ENCODE results near the gene GABBR1.

GABBR1 gene

DNA sequence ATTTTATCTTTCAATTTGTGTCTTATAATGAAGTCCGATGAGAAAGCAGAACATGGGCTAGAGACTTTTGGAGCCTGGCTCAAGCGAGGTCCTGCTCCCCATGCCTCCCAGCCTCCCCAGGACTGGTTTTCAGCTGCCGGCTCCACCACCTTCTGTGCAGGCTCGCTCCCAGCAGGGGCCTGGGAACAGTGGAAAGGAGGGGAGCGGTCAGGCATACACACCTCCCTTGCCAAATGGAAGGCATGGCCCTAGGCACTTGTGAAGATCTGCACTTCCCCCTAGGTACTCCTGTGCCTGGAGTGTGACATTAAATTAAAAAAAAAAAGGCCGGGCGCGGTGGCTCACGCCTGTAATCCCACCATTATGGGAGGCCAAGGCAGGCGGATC lies 19.2 kb upstream of the GABBR1 start:
- DNase-seq = no peak

DNA sequence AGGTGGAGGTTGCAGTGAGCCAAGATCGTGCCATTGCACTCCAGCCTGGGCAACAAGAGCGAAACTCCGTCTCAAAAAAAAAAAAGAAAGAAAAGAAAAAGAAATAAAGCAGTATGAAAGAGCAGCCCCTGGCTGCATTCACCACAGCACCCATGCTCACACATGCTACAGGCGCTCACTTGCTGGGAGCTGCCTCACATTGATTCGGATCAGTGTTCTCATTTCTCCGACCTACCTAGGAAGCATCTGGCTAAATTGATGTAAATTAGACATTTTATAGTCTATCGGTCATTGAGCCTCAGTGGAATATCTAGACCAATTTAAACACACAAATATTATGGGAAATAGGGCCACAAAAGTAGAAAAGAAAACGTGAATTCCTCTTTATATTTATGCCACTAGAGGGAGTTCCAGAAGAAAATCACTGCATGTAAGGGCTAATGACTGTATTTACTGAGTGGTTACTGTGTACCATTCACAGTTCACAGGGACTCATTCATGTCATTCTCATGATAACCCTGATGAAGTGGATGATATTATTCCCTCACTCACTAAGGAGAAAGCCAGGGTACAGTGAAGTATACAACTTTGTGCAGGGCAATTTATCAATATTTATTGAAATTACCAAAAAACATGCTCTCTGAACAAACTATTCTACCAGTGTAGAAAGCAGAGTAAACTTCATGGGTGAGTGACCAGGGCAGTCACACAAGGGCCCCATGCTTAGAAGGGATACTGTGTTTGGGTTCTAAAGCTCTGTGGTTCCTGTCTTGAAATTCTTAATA lies 18.6 kb upstream of the GABBR1 start:
- peak; percentile 37 for DNase-seq

DNA sequence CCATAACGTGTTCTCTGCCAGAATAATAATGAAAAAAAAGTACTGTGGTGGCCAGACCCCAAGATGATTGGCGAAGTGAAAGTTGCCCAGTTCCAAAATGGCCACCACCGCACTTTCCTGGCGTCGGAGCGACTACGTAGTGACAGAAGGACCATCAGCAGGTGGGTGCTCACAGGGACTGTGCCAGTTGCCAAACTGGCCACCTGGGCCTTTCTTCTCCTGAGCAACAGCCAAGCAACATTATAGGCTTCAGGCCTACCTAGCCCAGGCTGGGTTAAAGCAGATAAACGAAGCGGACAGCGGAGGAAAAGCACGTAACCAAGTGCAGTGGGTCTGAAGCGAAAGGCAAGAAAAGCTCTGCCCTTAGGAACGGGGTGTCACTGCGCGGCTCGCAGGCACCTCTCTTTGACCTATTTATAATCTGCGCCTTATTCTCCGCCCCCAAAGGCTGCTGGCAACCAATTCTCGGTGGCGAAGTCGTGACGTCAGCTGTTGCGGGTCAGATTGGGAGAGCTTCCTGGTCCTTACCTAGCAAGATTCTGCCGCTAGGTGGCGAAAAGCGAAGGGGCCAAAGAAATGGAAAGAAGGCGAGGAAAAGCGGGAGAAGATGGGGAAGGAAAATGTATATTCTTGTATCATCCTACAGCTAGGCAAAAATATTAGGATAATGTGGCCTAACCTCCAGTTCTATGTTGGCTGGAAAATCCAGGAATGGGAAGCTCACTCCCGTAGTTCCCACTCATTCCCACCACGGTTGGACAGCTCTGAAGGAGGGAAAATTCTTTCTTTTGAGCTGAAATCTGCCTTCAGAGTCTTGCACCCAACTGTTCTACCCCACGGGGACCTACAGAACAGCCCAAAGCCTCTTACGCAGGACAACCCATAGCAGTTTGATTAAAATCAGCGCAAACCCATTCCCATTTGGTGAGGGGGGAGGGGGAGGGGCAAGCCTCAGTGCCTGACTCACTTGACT lies 17.0 kb upstream of the GABBR1 start:
- peak; percentile 98 for DNase-seq

DNA sequence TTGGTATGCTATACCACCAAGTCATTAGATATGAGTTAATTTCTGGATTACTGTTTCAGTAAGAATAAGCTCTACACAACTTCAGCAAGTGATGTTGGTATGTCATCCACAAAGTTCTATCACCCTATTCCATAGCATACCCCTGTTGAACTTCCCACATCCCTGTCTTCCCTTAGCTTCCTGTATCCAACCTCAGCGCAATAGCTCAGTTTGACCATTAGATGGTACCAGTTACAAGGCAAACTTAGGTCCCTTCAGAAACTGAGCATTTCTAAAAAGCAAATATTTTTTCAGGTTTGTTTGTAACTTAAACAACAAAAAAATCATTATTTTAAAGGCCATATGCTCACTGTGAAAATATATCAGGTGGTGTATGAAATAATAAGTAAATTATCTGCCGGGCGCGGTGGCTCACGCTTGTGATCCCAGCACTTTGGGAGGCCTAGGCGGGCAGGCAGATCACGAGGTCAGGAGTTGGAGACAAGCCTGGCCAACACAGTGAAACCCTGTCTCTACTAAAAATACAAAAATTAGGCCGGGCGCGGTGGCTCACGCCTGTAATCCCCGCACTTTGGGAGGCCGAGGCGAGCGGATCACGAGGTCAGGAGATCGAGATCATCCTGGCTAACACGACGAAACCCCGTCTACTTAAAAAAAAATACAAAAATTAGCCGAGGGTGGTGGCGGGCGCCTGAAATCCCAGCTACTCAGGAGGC lies 15.1 kb upstream of the GABBR1 start:
- DNase-seq = peak; percentile 20

DNA sequence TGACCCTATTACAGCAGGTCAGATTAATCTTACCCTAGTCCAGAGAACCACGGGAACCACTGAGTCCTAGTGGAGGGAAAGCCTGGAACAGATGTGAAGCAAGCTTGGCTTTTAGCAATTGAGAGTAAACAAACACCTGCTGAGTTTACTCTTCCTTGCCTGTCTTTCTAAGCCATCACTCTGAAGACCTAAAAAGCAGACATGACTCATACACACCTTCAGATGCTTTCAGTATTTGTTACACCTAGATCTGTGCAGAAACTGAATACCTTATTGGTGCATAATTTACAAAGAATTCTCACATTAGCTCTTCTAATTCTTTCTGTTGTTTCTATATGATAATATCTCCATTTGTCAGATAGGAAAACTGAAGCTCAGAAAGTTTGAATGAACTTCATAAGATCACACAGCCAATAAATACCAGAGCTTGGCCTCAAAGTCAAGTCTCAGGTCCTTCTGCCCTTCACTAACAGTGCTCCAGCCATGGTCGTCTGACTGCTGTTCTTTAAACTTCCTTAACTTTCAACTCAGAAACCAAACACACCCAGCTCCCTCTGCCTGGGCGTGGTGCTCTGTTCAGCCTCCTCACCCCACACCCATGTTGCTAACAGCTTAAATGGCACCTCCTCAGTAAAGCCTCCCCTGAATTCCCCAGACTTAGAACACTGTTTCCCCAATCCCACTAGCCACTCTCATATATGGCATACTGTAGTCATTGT lies 8.6 kb upstream of the GABBR1 start:
- no peak for DNase-seq

DNA sequence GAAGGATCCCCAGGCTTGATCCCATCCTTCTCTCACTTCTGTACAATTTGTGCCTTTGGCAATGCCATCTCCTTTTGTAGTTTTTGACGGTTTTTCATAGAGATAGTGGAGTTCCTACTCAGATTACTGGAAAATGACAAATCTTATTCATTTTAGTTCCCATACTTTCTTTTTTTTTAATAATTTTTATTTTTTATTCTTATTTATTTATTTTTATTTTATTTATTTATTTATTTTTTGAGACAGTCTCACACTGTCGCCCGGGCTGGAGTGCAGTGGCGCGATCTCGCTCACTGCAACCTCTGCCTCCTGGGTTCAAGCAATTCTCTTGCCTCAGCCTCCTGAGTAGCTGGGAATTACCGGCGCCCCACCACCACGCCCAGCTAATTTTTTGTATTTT lies 4.3 kb upstream of the GABBR1 start:
- DNase-seq = no peak

DNA sequence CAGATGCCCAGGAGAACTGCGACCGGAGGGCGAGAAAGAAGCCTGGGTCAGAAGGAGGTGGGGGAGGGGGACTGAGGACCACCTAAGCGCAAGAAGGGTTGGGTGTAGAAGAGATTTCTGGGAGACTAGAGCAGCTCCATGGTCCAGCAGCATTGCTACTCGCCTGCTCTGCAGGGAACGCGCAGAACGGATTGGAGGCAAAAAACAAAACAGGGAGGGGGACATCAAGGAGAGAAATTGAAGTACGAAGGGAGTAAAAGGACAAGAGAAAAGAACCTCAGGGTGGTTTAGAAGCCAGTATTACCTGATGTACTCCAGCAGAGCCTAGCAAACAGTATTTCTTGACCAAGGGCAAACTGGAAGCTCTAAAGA lies 537 bp upstream of the GABBR1 start:
- no peak for DNase-seq

DNA sequence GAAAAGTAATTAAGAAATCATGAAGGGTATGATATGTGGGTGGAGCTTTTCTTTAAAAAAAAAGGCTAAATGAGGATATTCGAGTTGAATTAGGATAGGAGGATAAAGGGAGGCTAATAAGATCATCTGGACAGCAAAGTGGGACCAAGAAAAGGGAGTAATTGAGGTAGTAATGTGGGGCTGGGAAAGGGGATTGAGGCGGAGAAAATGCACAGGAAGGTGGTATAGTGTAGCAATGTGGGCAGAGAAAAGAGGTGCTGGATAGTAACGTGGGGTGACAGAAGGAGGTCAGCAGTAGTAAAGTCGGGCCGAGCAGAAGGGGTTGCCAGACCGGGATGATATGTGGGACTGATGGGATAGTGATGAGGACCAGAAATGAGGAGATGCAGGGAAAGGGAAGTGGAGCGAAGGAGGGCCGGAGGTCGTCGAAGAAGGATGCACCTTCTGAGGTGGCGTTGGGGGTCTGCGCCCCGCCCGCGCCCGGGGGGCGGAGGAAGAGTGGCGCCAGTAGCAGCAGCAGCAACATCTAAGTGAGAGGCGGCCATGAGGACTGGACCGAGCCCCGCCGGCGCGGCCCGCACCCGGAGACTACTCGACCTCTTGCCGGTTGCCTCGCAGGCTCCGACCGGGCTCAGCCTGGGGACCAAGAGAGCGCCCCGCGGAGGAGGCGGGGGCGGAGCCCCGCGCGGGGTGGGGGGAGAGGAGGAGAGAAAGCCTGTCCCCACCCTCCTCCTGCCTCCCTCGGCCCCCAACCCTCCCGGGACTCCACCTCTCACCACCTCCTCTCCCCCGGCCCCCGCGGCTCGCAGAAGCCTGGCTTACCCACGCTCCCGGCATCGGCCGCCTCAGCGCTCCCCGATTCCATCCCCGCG lies 887 bp downstream of the GABBR1 start:
- peak; percentile 61 for DNase-seq

DNA sequence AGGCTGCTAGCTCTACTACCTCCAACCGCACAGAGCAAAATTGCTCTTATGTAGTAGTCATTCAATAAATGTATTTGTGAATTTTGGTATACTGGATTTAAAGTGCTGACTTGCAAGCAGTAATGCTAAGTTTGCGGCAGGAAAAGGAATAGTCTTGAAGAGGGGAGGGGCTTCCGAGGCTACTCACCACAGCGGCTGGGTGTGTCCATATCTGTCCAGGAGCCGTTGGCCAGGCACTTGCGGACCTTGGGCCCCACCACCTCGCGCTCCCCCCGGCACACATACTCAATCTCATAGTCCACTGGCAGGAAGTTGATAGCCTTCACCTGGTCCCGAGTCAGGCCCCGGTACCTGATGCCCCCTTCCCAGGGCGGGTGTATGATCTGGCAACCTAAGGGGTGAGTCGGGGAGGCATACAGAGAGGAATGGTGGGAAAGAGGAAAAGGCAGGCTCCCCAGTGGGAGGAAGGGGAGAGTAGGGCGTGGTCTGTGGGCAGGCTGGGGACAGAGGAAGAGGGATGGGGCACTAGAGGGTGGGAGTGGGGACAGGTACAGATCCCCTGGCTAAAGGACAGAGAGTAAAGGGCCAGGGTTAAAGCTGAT lies 1.7 kb downstream of the GABBR1 start:
- no peak for DNase-seq

DNA sequence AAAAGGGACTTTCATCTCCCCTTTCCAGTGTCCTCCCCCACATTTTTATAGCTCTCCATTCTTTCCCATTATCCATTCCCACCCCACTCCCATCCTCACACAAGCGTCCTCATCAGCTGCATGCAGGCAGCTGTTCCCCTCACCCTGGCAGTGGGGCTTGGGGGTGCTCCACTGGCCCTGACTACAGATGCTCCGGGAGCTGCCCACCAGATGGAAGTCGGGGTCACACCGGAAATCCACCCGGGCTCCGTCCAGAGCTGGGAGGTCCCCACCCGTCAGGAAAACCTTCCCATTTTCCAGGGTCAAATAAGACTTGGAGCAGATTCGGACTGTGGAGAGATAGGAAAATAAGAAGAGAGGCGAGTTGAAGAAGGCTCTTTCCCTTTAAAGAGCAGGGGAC lies 2.7 kb downstream of the GABBR1 start:
- no peak for DNase-seq

DNA sequence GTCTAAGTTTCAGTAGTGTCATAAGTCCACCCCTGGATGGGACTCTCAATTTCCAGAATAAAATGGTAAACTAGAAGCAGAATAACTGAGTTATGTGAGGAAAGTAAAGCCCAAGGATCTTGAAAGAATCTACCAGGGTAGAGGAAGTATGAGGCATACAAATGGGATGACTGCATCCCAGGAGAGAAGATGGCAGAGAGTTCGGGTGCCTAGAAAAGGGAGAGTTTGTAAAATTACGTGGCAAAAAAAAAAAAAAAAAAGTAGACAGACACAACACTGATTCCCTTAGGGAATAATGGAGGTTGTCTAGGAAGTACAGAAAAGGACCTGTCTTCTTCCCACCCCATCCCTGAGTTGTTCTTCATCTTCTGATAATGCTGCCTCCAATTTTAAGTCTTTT lies 3.4 kb downstream of the GABBR1 start:
- DNase-seq = no peak

DNA sequence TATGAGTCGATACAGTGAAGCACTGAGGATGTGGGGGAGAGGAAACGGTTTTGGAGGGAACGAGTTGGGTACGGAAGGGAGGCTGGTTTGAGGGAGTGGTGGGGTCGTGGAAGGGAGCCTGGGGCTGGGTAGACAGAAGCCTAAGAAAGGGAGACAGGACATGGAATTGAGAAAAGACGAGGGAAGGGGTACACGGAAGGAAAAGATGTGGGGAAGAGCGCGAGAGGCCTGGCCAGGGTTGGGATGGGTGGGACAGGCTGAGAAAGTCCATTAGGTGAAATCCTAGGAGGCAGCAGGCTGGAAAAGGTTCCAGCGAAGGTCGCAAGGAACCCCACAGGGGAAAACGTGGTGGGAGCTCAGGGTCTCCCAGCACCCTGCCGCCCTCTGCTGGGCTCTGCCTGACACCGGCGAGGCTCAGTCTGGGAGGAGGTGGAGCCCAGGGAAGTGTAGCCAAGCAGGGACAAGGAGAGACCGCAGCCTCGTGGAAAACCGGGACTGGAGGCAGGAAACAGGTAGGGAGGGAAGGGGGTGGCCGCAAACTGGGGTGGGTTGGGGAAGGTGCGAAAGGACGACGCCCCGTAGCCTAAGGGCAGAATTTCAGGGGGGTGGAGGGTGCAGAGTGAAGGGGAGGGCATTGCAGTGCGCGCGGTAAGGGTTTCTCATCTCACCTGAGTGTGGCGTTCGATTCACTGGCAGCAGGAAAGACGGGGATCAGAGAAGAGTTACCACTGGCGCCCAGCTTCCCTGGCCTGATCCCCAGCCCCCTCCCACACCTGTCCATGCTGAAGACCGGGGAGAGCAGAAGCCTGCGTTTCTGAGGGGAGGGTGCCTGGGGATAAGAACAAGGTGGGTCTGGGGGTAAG lies 4.3 kb downstream of the GABBR1 start:
- peak; percentile 90 for DNase-seq

DNA sequence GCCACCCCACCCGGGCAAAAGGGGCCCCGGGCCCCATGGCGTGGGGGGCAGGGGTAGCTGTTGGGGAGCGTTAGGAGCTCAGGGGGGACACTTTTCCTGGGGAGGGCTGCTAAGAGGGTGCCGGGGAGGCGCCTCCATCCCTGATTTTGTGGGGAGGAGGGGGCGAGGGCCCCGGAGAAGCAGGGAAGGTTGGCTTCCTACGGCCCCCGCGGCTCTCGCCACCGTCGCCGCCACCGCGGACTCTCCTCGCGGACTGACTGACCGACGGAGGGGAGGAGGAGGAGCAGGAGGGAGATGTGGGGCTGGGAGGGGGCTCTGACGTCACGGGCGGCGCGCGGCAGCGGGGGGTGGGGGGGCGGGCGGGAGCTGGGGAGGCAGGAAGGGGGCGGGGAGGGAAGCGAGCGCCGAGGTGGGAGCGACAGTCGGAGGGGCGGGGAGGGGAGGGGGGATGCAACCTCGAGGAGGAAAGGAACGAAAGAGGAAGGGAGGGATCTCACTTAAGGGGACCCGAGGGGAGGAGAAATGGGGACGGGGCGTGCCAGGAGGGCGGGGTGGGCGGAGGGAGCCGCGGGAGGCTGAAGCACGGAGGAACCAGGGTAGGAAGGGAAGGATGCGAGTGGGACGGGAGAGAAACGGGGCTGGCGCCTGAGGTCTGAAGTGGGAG lies 5.1 kb downstream of the GABBR1 start:
- DNase-seq = peak; percentile 49

DNA sequence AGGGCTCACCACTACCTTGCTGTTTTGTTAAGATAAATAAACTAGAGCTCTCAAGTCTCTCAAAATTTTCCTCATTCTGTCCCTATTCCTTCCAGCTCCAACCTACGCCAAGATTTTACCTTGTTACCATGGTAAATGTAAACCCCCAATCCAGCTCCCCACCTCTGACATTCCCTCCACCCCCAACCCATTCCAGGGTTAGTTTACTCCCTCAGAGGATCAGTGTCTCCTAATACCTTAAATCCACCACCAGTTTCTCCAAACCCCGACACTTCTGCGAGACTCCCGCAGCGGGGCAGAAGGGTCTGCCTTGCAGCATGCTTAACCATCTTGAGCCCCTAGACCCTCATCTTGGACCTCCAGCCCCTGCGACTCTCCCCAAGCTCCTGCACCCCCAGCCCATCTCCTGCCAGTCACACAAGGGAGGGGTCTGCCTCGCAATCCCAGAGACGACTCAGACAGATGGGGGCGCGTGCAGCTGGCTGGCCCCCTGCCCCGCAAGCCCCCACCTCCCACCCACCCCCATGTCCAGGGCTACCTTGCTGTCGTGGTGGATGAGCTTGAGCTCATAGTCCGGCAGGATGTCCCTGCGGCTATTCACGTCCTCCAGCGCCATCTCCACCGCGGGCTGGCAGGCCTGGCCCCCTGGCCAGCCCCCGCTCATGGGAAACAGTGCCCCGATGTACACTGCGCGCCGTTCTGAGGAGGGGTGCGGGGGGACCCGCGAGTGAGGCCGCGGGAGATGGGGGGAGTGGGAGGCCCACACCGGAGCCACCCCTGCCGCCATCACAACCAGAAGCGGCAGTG lies 5.8 kb downstream of the GABBR1 start:
- DNase-seq = no peak

DNA sequence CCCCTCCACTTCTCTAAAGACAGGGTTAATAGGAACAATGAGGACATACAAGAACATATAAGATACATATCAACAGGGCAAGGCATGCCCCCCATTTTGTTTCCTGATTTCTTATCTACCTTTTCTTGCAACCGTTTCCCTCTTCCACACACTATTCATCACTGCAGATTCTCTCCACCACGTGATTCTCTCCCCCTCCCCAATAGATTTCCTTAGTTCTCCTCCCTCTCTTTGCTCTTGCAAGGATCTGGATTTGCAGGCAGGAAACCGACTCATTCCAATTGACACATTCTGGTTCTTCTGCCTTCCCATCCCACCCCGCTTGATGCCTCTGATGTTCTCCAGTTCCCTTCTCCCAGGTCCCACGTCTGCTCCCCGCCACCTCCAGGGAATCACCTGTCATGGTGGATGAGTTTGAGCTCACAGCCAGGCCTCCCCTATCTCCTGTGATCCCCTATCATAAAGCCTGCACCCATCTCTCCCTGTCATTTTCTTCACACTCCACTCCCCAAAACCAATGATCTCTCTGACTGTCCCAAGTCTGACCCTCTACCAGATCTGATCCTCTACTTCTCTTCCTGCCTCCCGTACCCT lies 7.5 kb downstream of the GABBR1 start:
- no peak for DNase-seq

DNA sequence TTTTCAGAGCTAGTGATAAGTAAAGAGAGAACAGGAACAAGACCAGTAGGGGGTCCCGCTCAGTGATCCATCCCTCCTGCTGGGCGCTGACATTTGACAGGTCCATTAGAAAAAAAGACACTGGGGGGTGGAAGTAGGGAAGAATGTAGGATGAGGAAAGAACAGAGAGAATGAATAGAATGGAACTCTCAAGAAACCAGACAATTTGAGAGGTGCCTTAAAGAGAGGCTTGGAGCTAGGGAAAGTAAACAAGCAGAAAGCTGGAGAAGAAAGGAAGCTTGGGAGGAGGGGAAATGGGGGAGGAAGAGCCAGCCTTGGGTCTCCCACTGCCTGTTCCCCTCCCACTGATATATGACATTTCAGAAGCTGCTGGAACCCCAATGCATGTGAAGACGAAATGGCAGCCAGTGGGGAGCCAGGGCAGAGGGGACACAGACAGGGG lies 8.4 kb downstream of the GABBR1 start:
- DNase-seq = no peak

DNA sequence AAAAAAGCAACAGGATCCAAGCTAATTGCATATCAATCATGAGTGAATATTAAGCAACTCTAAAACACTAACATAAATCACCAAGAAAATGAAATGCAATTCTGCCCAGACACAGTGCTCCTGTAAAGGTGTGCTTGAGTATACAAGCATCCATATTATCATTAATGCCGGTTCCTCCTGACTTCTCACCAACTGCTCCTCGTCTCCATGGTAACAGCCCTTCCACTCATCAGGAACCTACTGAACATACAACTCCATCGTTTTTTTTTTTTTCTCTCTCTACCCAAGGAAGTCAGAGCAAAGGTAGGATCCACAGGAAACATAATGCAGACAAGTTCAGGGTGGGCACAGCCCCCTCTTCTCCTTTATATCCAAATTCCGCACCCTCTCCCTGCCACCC lies 12.4 kb downstream of the GABBR1 start:
- no peak for DNase-seq

DNA sequence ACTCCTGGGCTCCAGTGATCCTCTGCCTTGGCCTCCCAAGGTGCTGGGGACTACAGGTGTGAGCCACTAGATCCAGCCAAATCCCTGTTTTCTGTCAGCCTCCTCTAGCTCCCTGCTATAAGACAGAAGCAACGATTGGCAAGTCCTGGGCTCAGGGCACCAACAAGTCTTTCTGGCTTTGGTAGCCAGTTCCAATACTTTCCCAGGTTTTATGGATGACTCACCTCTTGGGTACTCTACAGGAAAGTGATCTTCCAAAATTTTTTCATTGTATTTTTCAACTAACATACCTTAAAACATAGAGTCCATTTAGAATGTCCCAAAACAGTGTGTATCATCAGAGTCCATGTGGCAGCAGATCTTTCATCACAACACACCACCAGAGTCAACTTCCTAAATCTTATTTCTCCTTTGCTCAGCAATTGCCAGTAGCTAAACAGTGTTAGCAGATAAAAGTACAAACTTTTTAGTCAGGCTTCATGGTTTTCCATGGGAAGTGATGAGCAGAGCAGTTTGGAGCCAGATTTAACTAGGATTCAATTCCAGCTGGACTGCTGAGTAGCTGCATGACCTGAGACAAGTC lies 13.3 kb downstream of the GABBR1 start:
- no peak for DNase-seq
